Measurements from ENCODE around the gene ZFP1.
"Not testable (repeated sequence)": the region's sequence is repeated elsewhere in the genome, so short reads cannot be mapped to it uniquely, and the experiment has no call there.

Gene ZFP1

DNA sequence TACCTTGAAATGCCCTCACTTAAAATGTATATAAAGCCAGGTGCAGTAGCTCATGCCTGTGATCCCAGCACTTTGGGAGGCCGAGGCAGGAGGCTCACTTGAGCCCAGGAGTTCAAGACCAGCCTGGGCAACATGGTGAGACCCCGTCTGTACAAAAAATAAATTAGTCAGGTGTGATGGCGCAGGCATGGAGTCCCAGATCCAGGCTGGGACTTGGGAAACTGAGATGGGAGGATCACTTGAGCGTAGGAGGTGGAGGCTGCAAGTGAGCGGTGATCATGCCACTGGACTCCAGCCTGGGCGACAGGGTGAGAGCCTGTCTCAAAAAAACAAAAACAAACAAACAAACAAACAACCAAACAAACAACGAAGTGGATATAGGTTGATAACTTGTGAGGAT, 61.2 kb downstream of the ZFP1 start:
- not testable (repeated sequence) for H3K9ac ChIP-seq (ENCODE audit: low read depth in 1 of 2, low read length in 2 of 2); H3K27me3 ChIP-seq (ENCODE audit: control insufficient read depth in 1 of 2, insufficient read depth in 2 of 2, low read length in 2 of 2); H3K27ac ChIP-seq (ENCODE audit: low read depth, low read length); H3K9me3 ChIP-seq (ENCODE audit: control insufficient read depth in 1 of 2, low read length in 2 of 2); H3K4me3 ChIP-seq (ENCODE audit: low read depth in 1 of 2, low read length in 2 of 2); H3K36me3 ChIP-seq (ENCODE audit: control insufficient read depth in 1 of 2, insufficient read depth in 2 of 2, low read length in 2 of 2); H3K4me1 ChIP-seq (ENCODE audit: control insufficient read depth in 1 of 2, insufficient read depth in 2 of 2, low read length in 2 of 2)

DNA sequence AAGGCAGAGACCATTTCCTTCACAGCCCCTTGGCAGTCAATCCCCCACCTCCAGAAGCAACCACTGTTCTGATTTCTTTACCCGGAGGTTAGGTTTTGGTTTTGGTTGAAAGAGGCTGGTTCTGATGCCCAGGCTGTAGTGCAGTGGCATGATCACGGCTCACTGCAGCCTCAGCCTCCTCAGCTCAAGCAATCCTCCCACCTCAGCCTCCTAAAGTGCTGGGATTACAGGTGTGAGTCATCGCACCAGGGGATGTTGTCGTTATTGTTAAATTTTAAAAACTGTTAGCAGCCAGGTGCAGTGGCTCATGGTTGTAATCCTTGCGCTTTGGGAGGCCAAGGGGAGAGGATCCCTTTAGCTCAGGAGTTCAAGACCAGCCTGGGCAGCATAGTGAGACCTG, 61.6 kb downstream of the ZFP1 start:
- Histone ChIP-seq H3K9ac (ENCODE audit: low read depth in 1 of 2, low read length in 2 of 2) (no peak overlapping the region), H3K27me3 (ENCODE audit: control insufficient read depth in 1 of 2, insufficient read depth in 2 of 2, low read length in 2 of 2) (no peaks in the 10 kb centered on the region), H3K4me3 (ENCODE audit: low read depth in 1 of 2, low read length in 2 of 2) (no peak overlapping the region), H3K36me3 (ENCODE audit: control insufficient read depth in 1 of 2, insufficient read depth in 2 of 2, low read length in 2 of 2) (no peaks in the 10 kb centered on the region), H3K4me1 (ENCODE audit: control insufficient read depth in 1 of 2, insufficient read depth in 2 of 2, low read length in 2 of 2) (no peaks in the 10 kb centered on the region), H3K9me3 (ENCODE audit: control insufficient read depth in 1 of 2, low read length in 2 of 2) (no peaks in the 10 kb centered on the region), H3K27ac (ENCODE audit: low read depth, low read length) (no peak overlapping the region)

DNA sequence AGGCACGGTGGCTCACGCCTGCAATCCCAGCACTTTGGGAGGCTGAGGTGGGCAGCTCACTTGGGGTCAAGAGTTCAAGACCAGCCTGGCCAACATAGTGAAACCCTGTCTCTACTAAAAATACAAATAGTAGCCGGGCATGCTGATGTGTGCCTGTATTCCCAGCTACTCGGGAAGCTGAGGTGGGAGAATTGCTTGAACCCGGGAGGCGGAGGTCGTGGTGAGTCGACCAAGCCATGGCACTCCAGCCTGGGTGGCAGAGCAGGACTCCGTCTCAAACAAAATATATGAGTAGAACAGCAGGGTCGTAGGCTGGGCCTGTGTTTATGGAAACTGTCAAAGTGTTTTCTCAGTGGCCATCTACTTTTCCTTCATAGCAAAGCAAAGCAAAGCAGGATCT, 63.0 kb downstream of the ZFP1 start:
- H3K27ac ChIP-seq (ENCODE audit: low read depth, low read length); H3K4me1 ChIP-seq (ENCODE audit: control insufficient read depth in 1 of 2, insufficient read depth in 2 of 2, low read length in 2 of 2); H3K4me3 ChIP-seq (ENCODE audit: low read depth in 1 of 2, low read length in 2 of 2); H3K9ac ChIP-seq (ENCODE audit: low read depth in 1 of 2, low read length in 2 of 2); H3K27me3 ChIP-seq (ENCODE audit: control insufficient read depth in 1 of 2, insufficient read depth in 2 of 2, low read length in 2 of 2); H3K36me3 ChIP-seq (ENCODE audit: control insufficient read depth in 1 of 2, insufficient read depth in 2 of 2, low read length in 2 of 2); H3K9me3 ChIP-seq (ENCODE audit: control insufficient read depth in 1 of 2, low read length in 2 of 2): not testable (repeated sequence)

DNA sequence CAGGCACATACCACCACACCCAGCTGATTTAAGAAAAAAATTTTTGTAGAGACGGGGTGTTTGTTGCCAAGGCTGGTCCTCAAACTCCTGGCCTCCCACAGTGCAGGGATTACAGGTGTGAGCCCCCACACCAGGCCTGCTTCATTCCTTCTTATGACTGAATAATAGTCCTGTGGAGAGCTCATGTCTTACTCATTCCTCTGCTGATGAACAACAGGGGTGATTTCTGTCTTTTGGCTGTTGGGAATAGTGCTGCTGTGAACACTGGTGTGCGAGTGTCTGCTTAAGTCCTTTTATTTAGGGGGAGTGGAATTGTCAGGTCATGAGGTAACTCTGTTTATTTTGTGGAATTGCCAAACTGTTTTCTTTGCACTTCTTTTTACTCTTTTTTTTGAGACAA, 67.8 kb downstream of the ZFP1 start:
- H3K4me3 ChIP-seq (ENCODE audit: low read depth in 1 of 2, low read length in 2 of 2): no peak overlapping the region
- no peaks in the 10 kb centered on the region for H3K4me1 ChIP-seq (ENCODE audit: control insufficient read depth in 1 of 2, insufficient read depth in 2 of 2, low read length in 2 of 2)
- H3K27ac ChIP-seq (ENCODE audit: low read depth, low read length): no peak overlapping the region
- no peaks in the 10 kb centered on the region for H3K27me3 ChIP-seq (ENCODE audit: control insufficient read depth in 1 of 2, insufficient read depth in 2 of 2, low read length in 2 of 2)
- H3K9me3 ChIP-seq (ENCODE audit: control insufficient read depth in 1 of 2, low read length in 2 of 2): no peaks in the 10 kb centered on the region
- H3K9ac ChIP-seq (ENCODE audit: low read depth in 1 of 2, low read length in 2 of 2): no peak overlapping the region
- no peaks in the 10 kb centered on the region for H3K36me3 ChIP-seq (ENCODE audit: control insufficient read depth in 1 of 2, insufficient read depth in 2 of 2, low read length in 2 of 2)

DNA sequence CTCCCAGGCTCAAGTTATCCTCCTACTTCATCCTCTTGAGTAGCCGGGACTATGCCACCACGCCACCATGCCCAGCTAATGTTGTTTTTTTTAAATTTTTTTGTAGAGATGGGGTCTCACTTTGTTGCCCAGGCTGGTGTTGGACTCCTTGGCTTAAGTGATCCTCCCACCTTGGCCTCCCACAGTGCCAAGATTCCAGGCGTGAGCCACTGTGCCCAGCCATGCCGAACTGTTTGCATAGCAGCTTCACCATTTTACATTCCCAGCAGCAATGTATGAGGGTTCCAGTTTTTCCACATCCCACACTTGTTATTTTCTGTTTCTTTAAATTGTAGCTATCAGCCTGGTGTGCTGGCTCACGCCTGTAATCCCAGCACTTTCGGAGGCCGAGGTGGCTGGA, 68.3 kb downstream of the ZFP1 start:
- Histone ChIP-seq H3K9me3 (ENCODE audit: control insufficient read depth in 1 of 2, low read length in 2 of 2) (no peaks in the 10 kb centered on the region), H3K27ac (ENCODE audit: low read depth, low read length) (no peak overlapping the region), H3K36me3 (ENCODE audit: control insufficient read depth in 1 of 2, insufficient read depth in 2 of 2, low read length in 2 of 2) (no peaks in the 10 kb centered on the region), H3K9ac (ENCODE audit: low read depth in 1 of 2, low read length in 2 of 2) (no peak overlapping the region), H3K4me1 (ENCODE audit: control insufficient read depth in 1 of 2, insufficient read depth in 2 of 2, low read length in 2 of 2) (no peaks in the 10 kb centered on the region), H3K4me3 (ENCODE audit: low read depth in 1 of 2, low read length in 2 of 2) (no peak overlapping the region), H3K27me3 (ENCODE audit: control insufficient read depth in 1 of 2, insufficient read depth in 2 of 2, low read length in 2 of 2) (no peaks in the 10 kb centered on the region)

DNA sequence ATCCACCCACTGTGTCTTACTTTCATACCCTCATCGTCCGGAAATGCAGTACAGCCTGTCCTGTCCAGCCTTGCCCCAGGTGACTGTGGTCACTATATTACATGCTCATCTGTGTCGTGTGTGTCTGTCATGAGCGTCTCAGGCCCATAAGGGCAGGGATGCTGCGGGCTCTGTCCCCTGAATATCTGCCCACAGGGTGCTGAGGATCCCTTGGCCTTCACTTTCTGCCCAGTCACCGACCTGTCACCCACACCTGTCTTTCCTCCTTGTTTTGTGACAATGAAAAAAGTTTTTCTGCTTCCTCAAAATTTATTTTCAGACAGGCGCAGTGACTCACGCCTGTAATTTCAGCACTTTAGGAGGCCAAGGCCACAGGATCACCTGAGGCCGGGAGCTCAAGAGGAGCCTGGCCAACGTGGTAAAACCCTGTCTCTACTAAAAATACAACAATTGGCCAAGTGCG, 69.1 kb downstream of the ZFP1 start:
- Histone ChIP-seq H3K4me3 (ENCODE audit: low read depth in 1 of 2, low read length in 2 of 2) (no peak overlapping the region), H3K9ac (ENCODE audit: low read depth in 1 of 2, low read length in 2 of 2) (no peak overlapping the region), H3K36me3 (ENCODE audit: control insufficient read depth in 1 of 2, insufficient read depth in 2 of 2, low read length in 2 of 2) (no peaks in the 10 kb centered on the region), H3K4me1 (ENCODE audit: control insufficient read depth in 1 of 2, insufficient read depth in 2 of 2, low read length in 2 of 2) (no peaks in the 10 kb centered on the region), H3K27ac (ENCODE audit: low read depth, low read length) (no peak overlapping the region), H3K9me3 (ENCODE audit: control insufficient read depth in 1 of 2, low read length in 2 of 2) (no peaks in the 10 kb centered on the region), H3K27me3 (ENCODE audit: control insufficient read depth in 1 of 2, insufficient read depth in 2 of 2, low read length in 2 of 2) (no peaks in the 10 kb centered on the region)

DNA sequence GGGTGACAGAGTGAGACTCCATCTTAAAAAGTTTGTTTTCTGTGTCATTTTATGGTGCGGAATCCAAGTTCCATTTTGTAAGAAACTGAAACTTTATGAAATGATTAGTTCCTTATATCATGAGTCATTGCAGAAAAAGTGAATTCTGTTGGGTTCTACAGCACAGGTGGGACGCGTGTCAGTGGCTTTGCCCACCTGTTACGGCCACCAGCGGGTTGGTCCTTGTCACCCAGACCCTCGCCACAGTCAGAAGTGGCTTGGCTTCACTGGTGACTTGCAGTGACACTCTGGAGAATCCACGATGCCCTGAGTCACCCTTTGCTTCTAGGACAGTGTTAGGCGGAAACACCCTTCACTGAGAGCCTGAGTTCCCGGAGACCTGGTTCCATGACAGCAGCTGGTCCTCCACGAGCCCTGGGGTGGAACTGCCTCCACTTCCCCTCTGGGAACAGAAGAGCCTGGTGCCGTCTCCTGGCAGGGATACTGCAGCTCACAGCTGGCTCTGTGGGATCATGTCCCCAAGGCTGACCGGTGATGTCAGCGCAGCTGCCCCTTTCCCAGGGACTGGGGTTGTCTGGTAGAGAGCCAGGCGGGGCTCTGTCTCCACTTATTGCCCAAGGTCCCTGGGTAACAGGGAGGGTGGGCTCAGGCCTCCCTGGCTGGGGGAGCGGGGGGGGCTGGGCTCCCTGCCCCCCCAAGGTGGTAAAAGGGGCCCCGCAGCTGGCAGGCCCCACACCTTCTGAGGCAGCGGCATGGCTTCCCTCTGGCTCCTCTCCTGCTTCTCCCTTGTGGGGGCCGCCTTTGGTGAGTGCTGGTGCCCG, 70.1 kb downstream of the ZFP1 start, which contains the start of gene CTRB1:
TSS of gene CTRB1 (plus strand) at position 733 of the 821 bp plus-strand sequence. CDS start at position 753, 20 bp downstream.
- Histone ChIP-seq H3K36me3 (ENCODE audit: control insufficient read depth in 1 of 2, insufficient read depth in 2 of 2, low read length in 2 of 2) (no peaks in the 10 kb centered on the region), H3K9ac (ENCODE audit: low read depth in 1 of 2, low read length in 2 of 2) (no peak within 1 kb of the TSS), H3K9me3 (ENCODE audit: control insufficient read depth in 1 of 2, low read length in 2 of 2) (no peaks in the 10 kb centered on the region), H3K27ac (ENCODE audit: low read depth, low read length) (no peak within 1 kb of the TSS), H3K27me3 (ENCODE audit: control insufficient read depth in 1 of 2, insufficient read depth in 2 of 2, low read length in 2 of 2) (no peaks in the 10 kb centered on the region), H3K4me1 (ENCODE audit: control insufficient read depth in 1 of 2, insufficient read depth in 2 of 2, low read length in 2 of 2) (no peaks in the 10 kb centered on the region), H3K4me3 (ENCODE audit: low read depth in 1 of 2, low read length in 2 of 2) (no peak within 1 kb of the TSS)

DNA sequence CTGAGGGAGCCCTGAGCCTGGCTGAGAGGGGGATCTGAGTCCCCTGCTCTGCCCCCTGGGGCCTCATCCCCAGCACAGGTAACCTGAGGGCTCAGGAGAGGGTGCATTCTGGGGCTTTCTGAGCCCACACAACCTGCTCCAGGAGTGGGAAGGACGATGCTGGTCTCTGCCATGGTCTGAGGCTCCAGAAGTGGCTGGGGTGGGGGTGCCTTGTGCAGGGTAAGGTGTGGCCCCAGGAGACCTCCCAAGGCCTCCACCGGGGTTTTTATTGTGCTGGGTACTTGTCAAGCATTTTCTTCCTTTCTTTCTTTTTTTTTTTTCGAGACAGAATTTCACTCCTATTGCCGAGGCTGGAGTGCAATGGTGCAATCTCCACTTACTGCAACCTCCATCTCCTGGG, 70.8 kb downstream of the ZFP1 start:
- Histone ChIP-seq H3K9me3 (ENCODE audit: control insufficient read depth in 1 of 2, low read length in 2 of 2) (no peaks in the 10 kb centered on the region), H3K4me3 (ENCODE audit: low read depth in 1 of 2, low read length in 2 of 2) (no peak overlapping the region), H3K27me3 (ENCODE audit: control insufficient read depth in 1 of 2, insufficient read depth in 2 of 2, low read length in 2 of 2) (no peaks in the 10 kb centered on the region), H3K9ac (ENCODE audit: low read depth in 1 of 2, low read length in 2 of 2) (no peak overlapping the region), H3K4me1 (ENCODE audit: control insufficient read depth in 1 of 2, insufficient read depth in 2 of 2, low read length in 2 of 2) (no peaks in the 10 kb centered on the region), H3K27ac (ENCODE audit: low read depth, low read length) (no peak overlapping the region), H3K36me3 (ENCODE audit: control insufficient read depth in 1 of 2, insufficient read depth in 2 of 2, low read length in 2 of 2) (no peaks in the 10 kb centered on the region)

DNA sequence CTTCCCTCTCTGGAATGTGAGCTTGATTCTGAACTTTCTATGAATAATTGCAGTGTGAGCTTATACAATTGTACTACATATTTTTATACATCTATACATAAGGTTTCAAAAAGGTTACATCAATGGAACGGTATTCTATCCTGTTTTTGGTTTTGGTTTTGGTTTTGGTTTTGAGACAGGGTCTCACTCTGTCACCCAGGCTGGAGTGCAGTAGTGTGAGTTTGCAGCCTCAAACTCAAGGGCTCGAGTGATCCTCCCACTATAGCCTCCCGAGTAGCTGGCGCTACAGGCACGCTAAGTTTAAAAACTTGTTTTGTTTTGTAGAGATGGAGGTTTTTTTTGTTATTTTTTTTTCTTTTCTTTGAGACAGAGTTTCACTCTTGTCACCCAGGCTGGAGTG, 71.5 kb downstream of the ZFP1 start:
- H3K36me3 ChIP-seq (ENCODE audit: control insufficient read depth in 1 of 2, insufficient read depth in 2 of 2, low read length in 2 of 2): no peaks in the 10 kb centered on the region
- no peaks in the 10 kb centered on the region for H3K27me3 ChIP-seq (ENCODE audit: control insufficient read depth in 1 of 2, insufficient read depth in 2 of 2, low read length in 2 of 2)
- no peak overlapping the region for H3K27ac ChIP-seq (ENCODE audit: low read depth, low read length)
- H3K9me3 ChIP-seq (ENCODE audit: control insufficient read depth in 1 of 2, low read length in 2 of 2): no peaks in the 10 kb centered on the region
- H3K4me3 ChIP-seq (ENCODE audit: low read depth in 1 of 2, low read length in 2 of 2): no peak overlapping the region
- no peak overlapping the region for H3K9ac ChIP-seq (ENCODE audit: low read depth in 1 of 2, low read length in 2 of 2)
- H3K4me1 ChIP-seq (ENCODE audit: control insufficient read depth in 1 of 2, insufficient read depth in 2 of 2, low read length in 2 of 2): no peaks in the 10 kb centered on the region
